GM19395 (cell line): ENCODE measurements around the gene SNED1.

ENCODE experiments used
- ATAC-seq: cut with Tn5 transposase; IDR thresholded peaks from one replicate; pipeline ENCODE4 v1.9.1; 2021; ENCODE audit warnings: mild to moderate bottlenecking, moderate library complexity; ENCODE audit not compliant: unreplicated experiment

The SNED1 gene

DNA sequence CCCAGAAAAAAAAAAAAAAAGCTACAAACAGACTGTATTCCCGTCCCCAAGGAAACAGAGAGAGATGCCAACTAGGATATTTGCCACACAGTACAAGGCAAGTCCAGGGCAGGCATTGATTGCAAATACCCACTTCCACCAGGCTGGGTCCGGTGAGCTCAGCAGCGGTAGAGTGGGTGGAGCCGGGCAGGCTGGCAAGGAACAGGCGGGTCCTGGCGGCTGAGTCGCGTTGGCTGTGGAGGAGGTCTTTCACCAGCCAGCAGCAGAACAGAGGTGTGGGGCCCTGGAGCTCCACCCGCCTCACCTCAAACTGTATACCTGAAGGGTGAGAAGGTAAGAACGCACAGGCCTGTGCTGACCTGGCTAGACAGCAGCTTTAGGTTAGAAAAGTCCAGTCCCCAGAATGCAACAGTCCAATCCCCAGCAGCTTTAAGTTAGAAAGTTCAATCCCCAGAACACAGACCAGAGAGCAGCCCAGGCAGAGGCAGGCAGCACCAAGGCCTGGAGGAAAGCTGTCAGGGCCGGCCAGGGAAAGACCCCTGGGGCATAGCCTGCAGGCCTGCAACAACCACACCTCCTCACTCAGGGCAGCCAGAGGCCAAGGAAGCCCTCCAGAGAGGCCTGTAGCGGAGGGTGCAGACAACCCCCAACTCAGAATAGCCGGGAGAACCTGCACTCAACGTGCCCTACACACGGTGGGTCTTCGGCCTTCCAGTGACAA is 125.6 kb downstream of the SNED1 start:
- no peak for ATAC-seq

DNA sequence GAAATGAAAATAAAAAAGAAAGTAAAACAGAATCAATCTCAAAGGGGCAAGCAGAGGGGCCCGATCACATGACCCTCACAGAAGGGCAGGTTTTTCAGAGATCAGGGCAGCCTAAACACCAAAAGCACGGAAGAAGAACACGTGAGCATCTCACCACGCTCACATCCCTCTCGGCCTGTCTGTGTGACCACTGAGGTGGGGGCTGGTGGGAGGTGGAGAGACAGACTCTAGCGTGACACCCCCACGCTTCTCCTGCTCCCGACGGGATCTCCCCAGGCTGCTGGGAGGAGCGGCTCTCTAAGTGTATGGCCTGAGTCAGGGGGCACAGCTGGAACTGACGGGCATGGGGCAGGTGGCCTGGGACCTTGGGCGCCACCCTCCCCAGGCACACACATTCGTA is 127.2 kb downstream of the SNED1 start:
- ATAC-seq: no peak

DNA sequence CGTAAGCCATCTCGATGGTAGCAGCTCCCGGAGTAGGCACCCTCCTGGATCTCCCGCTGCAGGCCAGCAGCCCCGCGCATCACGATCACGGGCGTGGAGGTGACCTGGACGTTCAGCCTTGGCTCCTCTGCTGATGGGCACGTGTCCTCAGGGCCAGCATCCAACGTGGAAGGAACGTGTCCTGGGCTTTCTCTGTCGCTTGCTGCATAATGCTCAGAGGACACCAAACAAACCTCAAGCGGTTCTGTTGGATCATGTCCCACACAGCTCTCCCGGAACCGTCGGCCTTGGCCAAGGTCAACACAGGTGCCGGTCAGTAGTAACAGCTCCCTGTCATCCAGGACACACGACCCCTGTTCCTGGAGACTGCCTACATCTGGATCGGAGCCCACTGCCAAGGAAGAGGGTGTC is 127.8 kb downstream of the SNED1 start:
- ATAC-seq: no peak

- no peak for ATAC-seq
Measured at GRCh38 chr2:241126771-241127202, 128.4 kb downstream of the SNED1 start.

GRCh38 chr2:241128266-241128665 is 129.8 kb downstream of the SNED1 start:
- ATAC-seq: no peak

DNA sequence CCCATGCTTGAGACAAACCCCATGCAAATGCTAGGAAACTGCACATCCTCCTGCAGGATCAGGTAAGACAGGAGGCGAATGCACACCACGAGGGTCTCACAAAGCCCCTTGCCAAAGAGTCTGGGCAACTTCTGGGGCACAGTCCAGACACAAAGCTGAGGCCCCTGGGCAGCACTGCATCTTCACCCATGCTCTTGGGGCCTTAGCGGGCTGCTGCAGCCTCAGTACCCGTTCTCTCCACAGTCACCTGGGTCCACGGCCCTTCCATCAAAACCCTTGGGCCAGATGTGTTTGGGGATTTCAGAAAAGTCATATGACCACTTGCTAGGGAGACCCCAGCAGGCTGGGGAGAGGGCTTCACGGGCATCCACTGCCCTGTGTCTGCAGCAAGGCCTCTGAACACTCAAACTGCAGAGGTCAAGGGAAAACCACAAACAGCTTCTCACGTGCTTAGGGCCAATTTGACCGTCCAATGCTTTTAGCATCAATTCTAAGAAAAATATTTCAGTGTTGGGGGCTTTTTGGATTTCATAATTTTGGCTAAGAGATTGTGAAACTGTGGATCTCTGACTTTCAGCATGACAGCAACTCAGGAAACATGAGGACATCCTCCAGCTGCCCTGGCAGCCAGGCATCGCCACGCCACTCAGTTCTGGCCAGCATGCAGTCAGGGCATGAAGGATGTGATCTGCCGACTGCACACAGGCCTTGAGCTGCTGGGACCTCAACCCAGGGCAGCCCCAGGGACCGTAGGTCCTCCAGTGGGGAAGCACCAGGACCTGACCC is 130.9 kb downstream of the SNED1 start:
- no peak for ATAC-seq

GRCh38 chr2:241130316-241130715 is 131.9 kb downstream of the SNED1 start:
- ATAC-seq: no peak

- no peak for ATAC-seq
Measured at GRCh38 chr2:241131531-241131930, 133.1 kb downstream of the SNED1 start.

GRCh38 chr2:241132538-241133435 is 134.4 kb downstream of the SNED1 start:
- ATAC-seq: no peak

- no peak for ATAC-seq
Measured at GRCh38 chr2:241133436-241133820, 135.0 kb downstream of the SNED1 start.

- no peak for ATAC-seq
Measured at GRCh38 chr2:241134711-241135110, 136.3 kb downstream of the SNED1 start.

GRCh38 chr2:241135737-241136136 is 137.3 kb downstream of the SNED1 start:
- no peak for ATAC-seq

GRCh38 chr2:241136191-241136590 is 137.8 kb downstream of the SNED1 start:
- no peak for ATAC-seq

DNA sequence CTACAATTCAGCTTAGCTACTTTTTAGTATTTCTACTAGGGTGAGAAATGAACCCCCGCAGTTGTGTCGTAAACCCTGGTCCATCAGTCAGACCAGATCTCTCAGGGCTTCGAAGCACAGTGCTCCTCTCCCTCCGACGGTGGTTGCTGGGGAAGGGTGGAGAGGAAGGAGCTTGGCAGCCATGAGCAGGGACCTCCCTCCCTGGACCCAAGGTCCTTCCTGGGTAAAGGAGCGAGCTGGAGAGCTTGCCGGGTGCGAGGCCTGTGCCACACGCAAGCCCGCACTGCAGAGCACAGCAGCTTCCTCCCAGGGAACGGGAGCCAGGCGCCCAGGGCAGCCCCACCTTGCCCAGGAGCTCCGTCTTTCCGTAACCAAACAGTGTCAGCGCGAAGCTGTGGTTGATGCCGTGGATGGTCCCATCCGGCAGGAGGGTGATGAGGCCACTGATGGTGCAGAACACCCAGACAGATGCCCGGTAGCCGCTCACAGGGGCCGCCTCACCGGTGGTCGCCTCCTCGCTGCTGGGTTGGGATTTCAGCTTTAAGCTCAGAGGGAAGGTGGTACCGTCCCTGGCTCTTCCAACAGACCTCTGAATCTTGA is 138.3 kb downstream of the SNED1 start:
- ATAC-seq: no peak

GRCh38 chr2:241137276-241138190 is 139.1 kb downstream of the SNED1 start:
- no peak for ATAC-seq

GRCh38 chr2:241138471-241138870 is 140.1 kb downstream of the SNED1 start:
- no peak for ATAC-seq

DNA sequence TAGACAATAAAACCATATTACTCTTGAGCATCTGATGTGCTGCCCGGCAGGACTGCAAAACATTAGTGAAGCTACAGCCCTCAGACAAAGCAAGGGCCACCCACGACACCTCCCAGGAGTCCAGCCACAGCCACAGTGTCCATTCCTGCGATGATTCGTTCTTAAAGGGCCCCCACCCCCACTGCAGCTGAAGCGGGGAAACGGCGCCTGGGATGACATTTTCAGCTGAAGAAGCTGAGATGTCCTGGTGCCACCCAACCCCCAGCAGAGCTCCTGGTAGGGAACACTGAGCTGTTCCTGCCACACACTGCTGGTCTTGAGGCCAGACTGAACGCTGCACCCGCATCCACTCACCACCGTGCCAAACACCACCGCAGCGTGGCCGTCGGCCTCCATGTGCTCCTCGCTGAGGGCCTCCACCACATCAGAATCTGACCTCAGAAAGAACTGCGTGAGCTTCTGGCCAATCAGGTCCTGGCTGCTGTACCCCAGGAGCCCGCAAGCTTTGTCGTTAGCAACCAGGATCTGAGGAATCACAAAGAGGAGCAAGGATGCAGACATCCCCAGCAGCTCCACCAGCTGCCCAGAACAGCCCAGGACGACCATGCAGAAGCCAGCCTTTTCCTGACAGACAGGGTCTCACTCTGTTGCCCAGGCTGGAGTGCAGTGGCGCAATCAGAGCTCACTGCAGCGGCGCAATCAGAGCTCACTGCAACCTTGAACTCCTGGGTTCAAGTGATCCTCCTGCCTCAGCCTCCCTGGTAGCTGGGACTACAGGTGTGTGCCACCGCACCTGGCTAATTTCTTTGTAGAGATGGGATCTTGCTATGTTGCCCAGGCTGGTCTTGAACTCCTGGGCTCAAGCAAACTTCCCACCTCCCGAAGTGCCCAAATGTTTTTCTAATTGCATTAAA is 141.4 kb downstream of the SNED1 start:
- no peak for ATAC-seq

GRCh38 chr2:241140445-241140840 is 142.0 kb downstream of the SNED1 start:
- ATAC-seq: no peak

GRCh38 chr2:241141214-241141770 is 142.9 kb downstream of the SNED1 start:
- no peak for ATAC-seq
